SK-N-MC (cell line): ENCODE measurements around the gene NOS2.

Experiments used
- EZH2 ChIP-seq: fragments of 200-600 bp; sonication (generic); IDR thresholded peaks from one replicate; pipeline ENCODE4 v1.6.1; 2017; ENCODE audit warnings: antibody characterized with exemption
- POLR2AphosphoS5 ChIP-seq: IDR thresholded peaks from 2 replicates; pipeline ENCODE4 v1.6.1; 2012; ENCODE audit warnings: mild to moderate bottlenecking, low read depth, low read length, borderline replicate concordance

DNA sequence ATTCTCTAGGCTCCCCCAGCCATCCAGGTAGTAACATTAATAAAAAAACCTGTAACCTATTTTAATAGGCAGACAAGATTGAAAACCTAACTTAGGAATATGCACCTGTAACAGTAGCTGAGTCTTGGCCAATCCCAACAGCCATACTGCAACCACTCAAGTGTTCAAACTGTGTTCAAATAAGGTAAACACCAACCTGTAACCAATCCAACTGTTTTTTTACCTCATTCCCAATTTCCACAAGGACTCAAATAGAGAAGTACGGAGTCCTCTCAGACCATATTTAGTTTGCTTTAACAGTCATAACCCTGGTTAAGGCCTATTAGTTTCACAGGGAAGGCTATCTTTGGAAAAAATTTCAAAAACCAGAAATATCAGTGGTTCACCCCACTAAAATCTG, 40.4 kb upstream of the NOS2 start:
- TF ChIP-seq EZH2: no peak
- TF ChIP-seq POLR2AphosphoS5: no peak
